Measurements from ENCODE around the gene TRIM31.

Gene TRIM31

DNA sequence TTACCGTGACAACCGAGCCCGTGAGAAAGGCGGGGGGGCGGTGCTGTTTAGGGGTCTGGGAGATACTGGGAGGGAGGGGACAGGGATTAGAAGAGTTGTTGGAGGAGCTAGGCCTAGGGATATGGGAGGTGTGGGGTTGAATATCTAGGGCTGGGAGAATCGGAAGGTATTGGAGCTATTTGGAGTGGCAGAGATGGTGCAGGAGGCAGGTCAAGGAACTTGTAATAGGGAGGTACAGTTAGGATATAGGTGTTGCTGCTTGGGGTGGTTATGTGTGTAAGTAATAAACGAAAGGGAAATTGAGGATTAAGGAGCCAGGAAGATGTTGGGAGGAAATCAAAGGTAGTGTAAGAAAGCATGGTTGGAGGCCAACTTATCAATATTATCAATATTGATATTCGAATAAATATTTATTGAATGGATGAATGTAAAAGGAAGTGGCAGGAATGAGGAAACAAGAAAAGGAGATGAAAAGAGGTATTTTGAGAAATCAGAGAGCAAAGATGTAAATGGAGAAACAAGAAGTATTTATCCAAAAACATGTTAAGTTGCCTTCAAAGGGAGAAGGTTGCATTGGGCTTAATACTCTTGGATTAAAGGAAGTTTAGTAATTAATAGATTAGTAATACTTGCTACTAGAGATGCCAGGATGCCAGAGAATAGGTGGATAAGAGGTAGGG lies 45.3 kb downstream of the TRIM31 start:
- CTCF ChIA-PET, result interaction anchor here (0.9 to 1.9 kb wide), 3 partner anchors 10 to 64 kb away, joined by 3 to 4 read pairs (median 3); no protein-coding TSS in a partner anchor
- DNase-seq (ENCODE audit: low read depth, low spot score), result no peak

GRCh38 chr6:30066577-30067459 lies 46.1 kb downstream of the TRIM31 start, which contains the start of gene PPP1R11:
Gene PPP1R11 (plus strand): TSS chr6:30067198. CDS start chr6:30067411, 213 bp downstream.
- peak within 1 kb of the TSS; percentile 77 for H3K4me3 ChIP-seq (ENCODE audit: low read depth, low read length)
- ChIA-PET POLR2A (interaction anchor here (0.5 to 1.1 kb wide), 4 partner anchors 20 to 180 kb away, joined by 3 to 5 read pairs (median 4); no protein-coding TSS in a partner anchor), CTCF (interaction anchor here (0.8 to 1.9 kb wide), 7 partner anchors 11 to 416 kb away, joined by 3 to 7 read pairs (median 4); no protein-coding TSS in a partner anchor)
- no peak for TF ChIP-seq CTCF (IDR thresholded peaks at IDR 0.05; ENCODE audit: insufficient read depth, low read length, missing control alignments)
- DNase-seq (ENCODE audit: low read depth, low spot score), result peak; percentile 90

More for the DNA sequence above, 45.3 kb downstream of the TRIM31 start:
- POLR2A ChIA-PET, result interaction anchor here (0.5 to 1.1 kb wide), 3 partner anchors 20 to 180 kb away, joined by 3 to 5 read pairs (median 4); no protein-coding TSS in a partner anchor
- no peak for TF ChIP-seq CTCF (IDR thresholded peaks at IDR 0.05; ENCODE audit: insufficient read depth, low read length, missing control alignments)
- peak overlapping the region; percentile 77 for H3K4me3 ChIP-seq (ENCODE audit: low read depth, low read length)

GRCh38 chr6:30066082-30066481 lies 46.8 kb downstream of the TRIM31 start:
- TF ChIP-seq CTCF (IDR thresholded peaks at IDR 0.05; ENCODE audit: insufficient read depth, low read length, missing control alignments), result no peak
- ChIA-PET POLR2A (no interaction called here), CTCF (interaction anchor here (0.8 to 1.9 kb wide), 6 partner anchors 12 to 415 kb away, joined by 3 to 7 read pairs (median 4); no protein-coding TSS in a partner anchor)
- DNase-seq (ENCODE audit: low read depth, low spot score), result no peak
- peak overlapping the region; percentile 77 for H3K4me3 ChIP-seq (ENCODE audit: low read depth, low read length)

DNA sequence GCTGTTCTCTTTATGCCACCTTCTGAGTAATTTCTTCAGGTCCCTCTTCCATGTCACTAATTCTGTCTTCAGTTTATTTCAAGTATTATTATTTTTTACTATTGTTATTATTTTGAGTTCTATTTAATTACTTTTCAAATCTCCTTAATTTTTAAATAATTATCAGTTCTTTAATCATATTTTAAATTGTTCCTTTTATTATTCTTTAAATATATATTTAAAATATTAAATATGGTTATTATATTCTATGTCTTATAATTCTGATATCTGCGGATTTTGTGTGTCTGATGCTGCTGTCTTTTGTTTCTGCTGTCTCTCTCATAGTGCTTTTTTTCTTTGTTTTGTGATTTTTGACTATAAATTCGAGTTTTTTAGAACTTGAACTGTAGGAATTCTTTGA lies 49.6 kb downstream of the TRIM31 start:
- ChIA-PET POLR2A (no interaction called here), CTCF (no interaction called here)
- no peak overlapping the region for H3K4me3 ChIP-seq (ENCODE audit: low read depth, low read length)
- DNase-seq (ENCODE audit: low read depth, low spot score), result no peak
- TF ChIP-seq CTCF (IDR thresholded peaks at IDR 0.05; ENCODE audit: insufficient read depth, low read length, missing control alignments), result no peak

DNA sequence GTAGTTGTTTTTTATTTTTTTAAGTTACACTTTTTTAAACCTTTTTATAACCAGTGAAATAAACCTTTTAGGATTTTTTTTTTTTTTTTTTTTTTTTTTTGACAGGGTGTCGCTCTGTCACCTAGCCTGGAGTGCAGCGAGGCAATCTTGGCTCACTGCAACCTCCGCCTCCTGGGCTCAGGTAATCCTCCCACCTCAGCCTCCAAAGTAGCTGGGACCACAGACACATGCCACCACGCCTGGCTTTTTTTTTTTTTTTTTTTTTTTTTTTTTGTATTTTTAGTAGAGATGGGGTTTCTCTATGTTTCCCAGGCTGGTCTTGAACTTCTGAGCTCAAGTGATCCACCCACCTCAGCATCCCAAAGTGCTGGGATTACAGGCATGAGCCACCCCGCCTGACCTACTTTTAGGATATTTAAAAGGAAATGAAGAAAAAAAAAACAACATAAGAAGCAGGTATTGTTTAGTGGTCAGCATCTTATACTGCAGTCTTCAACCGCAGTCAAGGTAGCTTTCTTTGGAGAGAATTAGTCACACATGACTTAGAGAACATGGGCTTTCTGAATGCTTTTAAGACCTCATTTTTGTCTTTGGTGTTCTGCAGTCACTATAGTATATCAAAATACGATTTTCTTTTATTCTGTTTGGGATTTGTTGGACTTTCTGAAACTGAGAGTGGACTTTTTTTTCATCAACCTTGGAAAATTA lies 50.3 kb downstream of the TRIM31 start:
- H3K4me3 ChIP-seq (ENCODE audit: low read depth, low read length), result no peak overlapping the region
- no peak for DNase-seq (ENCODE audit: low read depth, low spot score)
- ChIA-PET POLR2A (no interaction called here), CTCF (interaction anchor here (1.9 kb wide), 1 partner anchor 11 kb away, joined by 8 read pairs; no protein-coding TSS in a partner anchor)
- TF ChIP-seq CTCF (IDR thresholded peaks at IDR 0.05; ENCODE audit: insufficient read depth, low read length, missing control alignments), result no peak
